WI38 (cell line): Measurements from ENCODE around the gene TAT.

ENCODE experiments used
- H3K4me3 ChIP-seq: 2 replicates; pipeline ENCODE4 v1.5.1; 2011; ENCODE audit warnings: low read depth, mild to moderate bottlenecking, control low read depth, low read length
- CTCF ChIP-seq: IDR thresholded peaks from 2 replicates; pipeline ENCODE4 v1.5.1; 2012; ENCODE audit warnings: low read depth, mild to moderate bottlenecking, control low read depth, low read length

TAT gene

GRCh38 chr16:71574702-71575101 lies 2.2 kb downstream of the TAT start:
- TF ChIP-seq CTCF, result no peak
- H3K4me3 ChIP-seq, result no peak overlapping the region

GRCh38 chr16:71573387-71574094 lies 3.4 kb downstream of the TAT start:
- no peak for TF ChIP-seq CTCF

GRCh38 chr16:71572497-71573116 lies 4.3 kb downstream of the TAT start:
- no peak overlapping the region for H3K4me3 ChIP-seq
- TF ChIP-seq CTCF, result no peak

More at GRCh38 chr16:71573387-71574094, 3.4 kb downstream of the TAT start:
- no peak overlapping the region for H3K4me3 ChIP-seq

GRCh38 chr16:71570144-71570543 lies 6.7 kb downstream of the TAT start:
- no peak for TF ChIP-seq CTCF
- no peak overlapping the region for H3K4me3 ChIP-seq

- no peak overlapping the region for H3K4me3 ChIP-seq
- TF ChIP-seq CTCF, result no peak
Observed at GRCh38 chr16:71569621-71570020, 7.3 kb downstream of the TAT start.

GRCh38 chr16:71568551-71568950 lies 8.3 kb downstream of the TAT start:
- TF ChIP-seq CTCF, result no peak

GRCh38 chr16:71567931-71568330 lies 9.0 kb downstream of the TAT start:
- no peak for TF ChIP-seq CTCF
- H3K4me3 ChIP-seq, result no peak overlapping the region

More at GRCh38 chr16:71568551-71568950, 8.3 kb downstream of the TAT start:
- H3K4me3 ChIP-seq, result no peak overlapping the region
